ENCODE data around the gene PTGFRN.

PTGFRN gene

GRCh38 chr1:116956378-116956777 lies 46.7 kb downstream of the PTGFRN start:
- H3K9me2 ChIP-seq (replicated peaks; ENCODE audit: insufficient read depth, low read length), result no peaks in the 10 kb centered on the region
- H2AFZ ChIP-seq (ENCODE audit: low read length), result no peak overlapping the region
- no peak for DNase-seq
- H3K36me3 ChIP-seq (replicated peaks; ENCODE audit: insufficient read depth, low read length), result no peaks in the 10 kb centered on the region
- no peaks in the 10 kb centered on the region for H3K9me3 ChIP-seq (replicated peaks; ENCODE audit: insufficient read depth, low read length)
- H3K79me2 ChIP-seq (ENCODE audit: low read length), result no peaks in the 10 kb centered on the region
- no peak overlapping the region for H3K27ac ChIP-seq (ENCODE audit: low read length)
- H3K4me1 ChIP-seq (ENCODE audit: low read length), result no peaks in the 10 kb centered on the region
- H3K27me3 ChIP-seq (replicated peaks; ENCODE audit: insufficient read depth, low read length), result no peaks in the 10 kb centered on the region
- H3K9ac ChIP-seq (ENCODE audit: low read length), result no peak overlapping the region
- TF ChIP-seq CTCF (IDR thresholded peaks at IDR 0.05; ENCODE audit: low read length) (no peak), EZH2 (optimal IDR thresholded peaks at IDR 0.05; ENCODE audit: low read depth, low read length) (no peak), EZH2phosphoT487 (IDR thresholded peaks at IDR 0.05; ENCODE audit: low read length) (no peak)
- H3F3A ChIP-seq (ENCODE audit: insufficient read depth, low read length), result no peaks in the 10 kb centered on the region
- H3K4me3 ChIP-seq (ENCODE audit: low read length), result no peak overlapping the region
- H4K20me1 ChIP-seq (ENCODE audit: insufficient read depth, low read length), result no peaks in the 10 kb centered on the region
- no peak overlapping the region for H3K4me2 ChIP-seq (ENCODE audit: low read depth, low read length)

- no peaks in the 10 kb centered on the region for H3F3A ChIP-seq (ENCODE audit: insufficient read depth, low read length)
- H4K20me1 ChIP-seq (ENCODE audit: insufficient read depth, low read length), result no peaks in the 10 kb centered on the region
- no peak overlapping the region for H3K4me3 ChIP-seq (ENCODE audit: low read length)
- H3K4me2 ChIP-seq (ENCODE audit: low read depth, low read length), result no peak overlapping the region
- no peak for TF ChIP-seq EZH2 (optimal IDR thresholded peaks at IDR 0.05; ENCODE audit: low read depth, low read length)
- TF ChIP-seq CTCF (IDR thresholded peaks at IDR 0.05; ENCODE audit: low read length), result no peak
- no peak for TF ChIP-seq EZH2phosphoT487 (IDR thresholded peaks at IDR 0.05; ENCODE audit: low read length)
- no peak overlapping the region for H3K9ac ChIP-seq (ENCODE audit: low read length)
- H3K9me3 ChIP-seq (replicated peaks; ENCODE audit: insufficient read depth, low read length), result no peaks in the 10 kb centered on the region
- no peak overlapping the region for H2AFZ ChIP-seq (ENCODE audit: low read length)
- H3K4me1 ChIP-seq (ENCODE audit: low read length), result no peaks in the 10 kb centered on the region
- no peak for DNase-seq
- no peaks in the 10 kb centered on the region for H3K9me2 ChIP-seq (replicated peaks; ENCODE audit: insufficient read depth, low read length)
- H3K79me2 ChIP-seq (ENCODE audit: low read length), result no peaks in the 10 kb centered on the region
- no peaks in the 10 kb centered on the region for H3K27me3 ChIP-seq (replicated peaks; ENCODE audit: insufficient read depth, low read length)
- no peaks in the 10 kb centered on the region for H3K36me3 ChIP-seq (replicated peaks; ENCODE audit: insufficient read depth, low read length)
- H3K27ac ChIP-seq (ENCODE audit: low read length), result no peak overlapping the region
These were observed 47.9 kb downstream of the PTGFRN start for GRCh38 chr1:116957646-116958045.

- no peaks in the 10 kb centered on the region for H4K20me1 ChIP-seq (ENCODE audit: insufficient read depth, low read length)
- TF ChIP-seq CTCF (IDR thresholded peaks at IDR 0.05; ENCODE audit: low read length) (no peak), EZH2phosphoT487 (IDR thresholded peaks at IDR 0.05; ENCODE audit: low read length) (no peak), EZH2 (optimal IDR thresholded peaks at IDR 0.05; ENCODE audit: low read depth, low read length) (no peak)
- H3K36me3 ChIP-seq (replicated peaks; ENCODE audit: insufficient read depth, low read length), result no peaks in the 10 kb centered on the region
- H3F3A ChIP-seq (ENCODE audit: insufficient read depth, low read length), result no peaks in the 10 kb centered on the region
- H3K27me3 ChIP-seq (replicated peaks; ENCODE audit: insufficient read depth, low read length), result no peaks in the 10 kb centered on the region
- no peak for DNase-seq
- H3K27ac ChIP-seq (ENCODE audit: low read length), result no peak overlapping the region
- H3K4me2 ChIP-seq (ENCODE audit: low read depth, low read length), result no peak overlapping the region
- H3K4me3 ChIP-seq (ENCODE audit: low read length), result no peak overlapping the region
- H3K79me2 ChIP-seq (ENCODE audit: low read length), result no peaks in the 10 kb centered on the region
- no peak overlapping the region for H2AFZ ChIP-seq (ENCODE audit: low read length)
- H3K9me2 ChIP-seq (replicated peaks; ENCODE audit: insufficient read depth, low read length), result no peaks in the 10 kb centered on the region
- H3K4me1 ChIP-seq (ENCODE audit: low read length), result no peaks in the 10 kb centered on the region
- H3K9me3 ChIP-seq (replicated peaks; ENCODE audit: insufficient read depth, low read length), result no peaks in the 10 kb centered on the region
- no peak overlapping the region for H3K9ac ChIP-seq (ENCODE audit: low read length)
These were observed 48.4 kb downstream of the PTGFRN start for GRCh38 chr1:116958110-116958509.
